Trophoblast cell (in vitro differentiated cells and primary cell): ENCODE results near the gene NPHP4.

Experiments used
- DNase-seq, 2 donors: peaks; one replicate each; pipeline ENCODE4 v3.0.0-alpha.2; 2016
- H2AFZ ChIP-seq: 2 replicates; pipeline ENCODE4 v1.6.1; 2013; ENCODE audit warnings: low read length, moderate library complexity, mild to moderate bottlenecking; ENCODE audit not compliant: insufficient read depth, poor library complexity
- H2AK5ac ChIP-seq: 2 replicates; pipeline ENCODE4 v1.6.1; 2013; ENCODE audit warnings: mild to moderate bottlenecking, low read length
- H2BK120ac ChIP-seq: 2 replicates; pipeline ENCODE4 v1.6.1; 2013; ENCODE audit warnings: low read length, mild to moderate bottlenecking, moderate library complexity; ENCODE audit not compliant: insufficient read depth, poor library complexity
- H2BK12ac ChIP-seq: 2 replicates; pipeline ENCODE4 v1.6.1; 2013; ENCODE audit warnings: mild to moderate bottlenecking, low read length, moderate library complexity
- H2BK5ac ChIP-seq: 2 replicates; pipeline ENCODE4 v1.6.1; 2013; ENCODE audit warnings: low read length, low read depth, moderate library complexity, mild to moderate bottlenecking; ENCODE audit not compliant: poor library complexity
- H3K14ac ChIP-seq: 2 replicates; pipeline ENCODE4 v1.6.1; 2013; ENCODE audit warnings: mild to moderate bottlenecking, low read length
- H3K18ac ChIP-seq: 2 replicates; pipeline ENCODE4 v1.6.1; 2013; ENCODE audit warnings: mild to moderate bottlenecking, low read length
- H3K23ac ChIP-seq: 2 replicates; pipeline ENCODE4 v1.6.1; 2013; ENCODE audit warnings: low read length
- H3K27ac ChIP-seq: 2 replicates; pipeline ENCODE4 v1.5.1; 2013; ENCODE audit warnings: low read depth, mild to moderate bottlenecking, inconsistent platforms, low read length, moderate library complexity
- H3K27me3 ChIP-seq: 2 replicates; pipeline ENCODE4 v1.6.1; 2013; ENCODE audit warnings: inconsistent platforms, mild to moderate bottlenecking, low read length, moderate library complexity; ENCODE audit not compliant: insufficient read depth
- H3K36me3 ChIP-seq, 2 experiments: 1 replicate in 1 of 2; 2 replicates in 1 of 2; pipeline ENCODE4 v1.6.1; 2013; ENCODE audit warnings: low read length in 2 of 2, mild to moderate bottlenecking in 2 of 2, moderate library complexity in 1 of 2; ENCODE audit not compliant: insufficient read depth in 2 of 2, control insufficient read depth in 1 of 2
- H3K4ac ChIP-seq: 2 replicates; pipeline ENCODE4 v1.6.1; 2013; ENCODE audit warnings: low read depth, mild to moderate bottlenecking, low read length, moderate library complexity
- H3K4me1 ChIP-seq, 2 experiments: 1 replicate in 1 of 2; 2 replicates in 1 of 2; pipeline ENCODE4 v1.6.1; 2013; ENCODE audit warnings: low read length in 2 of 2, mild to moderate bottlenecking in 2 of 2, moderate library complexity in 1 of 2; ENCODE audit not compliant: insufficient read depth in 2 of 2, control insufficient read depth in 1 of 2
- H3K4me2 ChIP-seq: 2 replicates; pipeline ENCODE4 v1.6.1; 2013; ENCODE audit warnings: inconsistent platforms, mild to moderate bottlenecking, low read length, moderate library complexity
- H3K4me3 ChIP-seq: 2 replicates; pipeline ENCODE4 v1.5.1; 2013; ENCODE audit warnings: mild to moderate bottlenecking, low read depth, low read length, inconsistent platforms
- H3K79me1 ChIP-seq: one replicate; pipeline ENCODE4 v1.6.1; 2013; ENCODE audit warnings: low read length
- H3K79me2 ChIP-seq: 2 replicates; pipeline ENCODE4 v1.6.1; 2013; ENCODE audit warnings: low read length, mild to moderate bottlenecking; ENCODE audit not compliant: control insufficient read depth, insufficient read depth, poor library complexity
- H3K9ac ChIP-seq: 2 replicates; pipeline ENCODE4 v1.6.1; 2013; ENCODE audit warnings: mild to moderate bottlenecking, low read length
- H3K9me3 ChIP-seq: 2 replicates; pipeline ENCODE4 v1.6.1; 2013; ENCODE audit warnings: low read depth, mild to moderate bottlenecking, control low read depth, inconsistent platforms, low read length; ENCODE audit not compliant: insufficient read depth
- H4K12ac ChIP-seq: 2 replicates; pipeline ENCODE4 v1.6.1; 2013; ENCODE audit warnings: low read depth, mild to moderate bottlenecking, low read length, moderate library complexity
- H4K8ac ChIP-seq: 2 replicates; pipeline ENCODE4 v1.6.1; 2013; ENCODE audit warnings: low read depth, mild to moderate bottlenecking, low read length, moderate library complexity
- H4K91ac ChIP-seq: one replicate; pipeline ENCODE4 v1.6.1; 2013; ENCODE audit warnings: low read depth, mild to moderate bottlenecking, low read length, moderate library complexity
- WGBS: extraction: QIAGEN DNeasy Blood & Tissue Kit; methylation state at CpG from one replicate; pipeline ENCODE4 v1.1.7; 2013; ENCODE audit warnings: missing lambda C conversion rate; ENCODE audit not compliant: insufficient read length, insufficient coverage; ENCODE audit errors: extremely low coverage; 5-methylcytosine and 5-hydroxymethylcytosine counted together

NPHP4 gene

DNA sequence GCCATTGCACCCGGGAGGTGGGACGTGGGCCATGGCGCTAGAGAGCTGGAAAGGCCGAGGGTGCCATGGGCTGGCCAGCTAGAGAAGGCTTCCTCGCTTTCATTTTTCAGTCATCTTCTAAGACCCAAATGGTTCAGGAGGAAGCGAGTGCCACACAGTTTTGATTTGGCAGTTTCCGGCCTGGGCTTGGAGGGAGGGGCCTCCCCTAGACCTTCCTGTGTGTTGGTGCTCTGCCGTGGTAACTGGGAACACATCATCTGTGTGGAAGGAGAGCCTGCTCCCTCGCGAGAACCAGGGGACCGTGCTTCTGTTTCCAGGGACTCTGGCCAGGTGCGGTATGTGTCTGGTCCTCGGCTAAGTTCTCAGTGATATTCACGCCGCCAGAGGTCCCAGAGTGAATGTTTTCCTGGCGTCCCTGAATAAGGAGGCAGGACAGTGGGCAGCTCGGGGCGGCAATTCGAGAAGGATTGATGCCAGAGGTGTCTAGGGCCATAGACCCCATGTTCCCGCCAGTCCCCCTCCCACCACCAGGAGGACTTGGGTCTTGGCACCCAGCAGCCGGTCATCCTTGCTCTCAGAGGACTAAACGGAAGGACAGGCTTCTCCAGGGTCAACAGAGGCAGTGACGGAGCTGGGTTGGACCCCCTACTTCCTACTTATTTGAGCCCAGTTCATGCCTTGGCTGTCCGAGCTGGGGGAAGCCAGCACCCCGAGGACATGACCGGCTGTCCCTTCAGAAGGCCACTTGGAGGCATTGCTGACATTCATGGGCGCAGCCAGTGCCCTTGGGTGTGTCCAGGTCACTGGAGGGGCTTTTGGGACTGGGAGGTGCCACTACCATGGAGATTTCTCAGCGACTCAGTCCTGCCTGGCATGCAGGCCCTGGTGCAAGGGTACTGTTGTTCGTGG is 2.7 kb upstream of the NPHP4 start:
- Histone ChIP-seq H3K36me3 (no peaks in the 10 kb centered on the region), H3K4me3 (no peak overlapping the region), H3K27me3 (peaks cover 25% of the 10 kb centered on the region), H3K79me1 (peaks cover 4% of the 10 kb centered on the region), H2AFZ (no peak overlapping the region), H3K23ac (no peak overlapping the region), H3K18ac (no peak overlapping the region), H3K9me3 (peaks cover 2% of the 10 kb centered on the region), H4K91ac (no peak overlapping the region), H4K8ac (no peak overlapping the region), H3K4me2 (no peak overlapping the region), H3K27ac (no peak overlapping the region), H3K4me1 (peaks cover 7 to 12% of the 10 kb centered on the region in 2 experiments), H2BK120ac (no peak overlapping the region), H3K4ac (no peak overlapping the region), H3K9ac (no peak overlapping the region), H3K14ac (no peak overlapping the region), H2BK5ac (no peak overlapping the region), H2BK12ac (no peak overlapping the region), H4K12ac (no peak overlapping the region), H3K79me2 (peaks cover 5% of the 10 kb centered on the region), H2AK5ac (no peak overlapping the region)
- DNase-seq, result no peak
- WGBS, result no CpG with 5 or more reads among the region's 29 CpGs

DNA sequence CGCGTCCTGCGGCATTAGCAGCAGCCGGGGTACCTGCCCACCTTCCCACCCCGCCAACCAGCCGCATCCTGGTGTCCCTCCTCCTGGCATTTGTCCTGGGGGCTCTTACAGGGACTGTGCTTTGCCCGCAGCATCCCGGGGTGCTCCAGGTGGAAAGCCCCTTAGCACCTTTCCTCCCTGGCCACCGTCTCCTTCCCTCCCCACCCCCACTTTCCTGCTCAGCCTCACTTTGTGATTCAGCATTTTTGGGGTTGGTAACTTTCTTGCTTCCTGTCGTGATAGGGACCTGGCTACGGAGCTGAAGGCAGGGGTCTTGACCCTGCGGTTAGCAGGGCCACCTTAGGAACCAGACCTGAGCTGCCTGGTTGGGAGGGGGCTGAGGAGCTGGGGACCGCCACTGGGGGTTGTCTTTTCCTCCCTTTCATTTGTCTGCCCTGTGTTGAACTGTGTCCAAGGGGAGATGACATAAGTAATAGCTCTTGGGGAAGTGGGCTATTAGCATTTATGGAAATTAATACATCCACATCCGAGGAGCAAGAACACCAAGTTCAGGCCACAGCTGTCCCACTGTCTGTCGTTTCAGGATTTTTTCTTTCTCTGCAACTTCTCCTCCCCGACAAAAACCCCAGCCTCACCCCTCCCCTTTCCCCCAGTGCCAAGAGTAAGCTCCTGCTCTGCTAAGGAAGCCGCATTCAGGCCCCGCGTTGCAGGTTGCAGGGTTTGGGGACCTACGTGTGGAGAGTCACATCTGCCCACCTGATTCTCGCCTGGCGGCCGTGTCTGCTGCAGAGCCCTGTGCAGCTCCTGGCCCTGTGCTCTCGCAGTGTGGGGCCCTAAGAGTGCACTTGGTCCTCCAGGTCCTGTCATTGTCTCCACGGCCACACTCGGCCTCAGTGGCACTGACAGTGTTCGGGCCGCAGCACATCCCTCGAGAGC is 1.6 kb upstream of the NPHP4 start:
- no peak overlapping the region for H3K9ac ChIP-seq
- peak overlapping the region; percentile 76 for H3K4me2 ChIP-seq
- H2BK12ac ChIP-seq, result no peak overlapping the region
- no peak overlapping the region for H3K27ac ChIP-seq
- no peaks in the 10 kb centered on the region for H3K9me3 ChIP-seq
- H4K8ac ChIP-seq, result no peak overlapping the region
- H3K4me3 ChIP-seq, result no peak overlapping the region
- H3K27me3 ChIP-seq, result peaks cover 25% of the 10 kb centered on the region
- H3K23ac ChIP-seq, result no peak overlapping the region
- H2BK120ac ChIP-seq, result no peak overlapping the region
- no peak for DNase-seq
- no peak overlapping the region for H3K18ac ChIP-seq
- WGBS, result no CpG with 5 or more reads among the region's 29 CpGs
- H3K4me1 ChIP-seq, result peaks cover 7 to 12% of the 10 kb centered on the region in 2 experiments
- no peak overlapping the region for H2AK5ac ChIP-seq
- peaks cover 4% of the 10 kb centered on the region for H3K79me1 ChIP-seq
- no peak overlapping the region for H4K12ac ChIP-seq
- no peak overlapping the region for H2AFZ ChIP-seq
- H3K4ac ChIP-seq, result no peak overlapping the region
- no peak overlapping the region for H2BK5ac ChIP-seq
- H3K36me3 ChIP-seq, result no peaks in the 10 kb centered on the region
- H3K79me2 ChIP-seq, result peaks cover 5% of the 10 kb centered on the region
- H3K14ac ChIP-seq, result no peak overlapping the region
- no peak overlapping the region for H4K91ac ChIP-seq

DNA sequence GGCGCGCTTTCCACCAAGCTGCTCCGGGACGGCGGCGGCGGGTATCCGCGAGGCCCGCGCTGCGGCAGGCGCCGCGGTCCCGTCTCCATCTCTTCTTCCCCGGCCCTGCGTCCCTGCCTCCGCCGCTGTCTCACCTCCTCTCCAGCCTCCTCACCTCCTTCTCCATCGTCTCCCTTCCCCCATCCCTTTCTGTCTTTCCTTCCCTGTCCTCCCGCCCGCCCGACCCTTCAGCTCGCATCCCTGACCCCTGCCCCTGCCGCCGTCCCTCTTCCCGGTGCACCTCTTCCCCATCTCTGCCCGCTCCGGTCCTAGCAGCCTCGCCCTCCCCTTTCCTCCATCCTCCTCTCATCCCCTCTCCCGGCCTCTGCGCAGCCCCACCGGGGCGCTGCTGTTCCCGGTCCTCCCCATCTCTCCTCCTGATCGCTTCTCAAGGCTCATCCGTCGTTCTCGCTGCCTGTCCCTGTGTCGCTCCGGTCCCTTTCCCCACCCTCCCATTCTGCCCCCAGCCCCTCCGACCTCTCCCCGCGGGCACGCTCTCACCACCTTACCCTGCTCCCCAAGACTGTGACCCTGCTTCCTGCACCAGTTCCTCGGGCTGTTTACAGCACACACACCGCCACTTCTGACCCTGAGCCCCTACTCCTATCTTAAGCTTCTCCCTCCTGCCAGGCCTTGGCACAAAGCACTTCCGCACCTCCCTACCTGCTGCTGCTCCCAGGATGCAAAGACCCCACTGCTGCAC is 760 bp upstream of the NPHP4 start:
- WGBS, result no CpG with 5 or more reads among the region's 49 CpGs
- peaks cover 25% of the 10 kb centered on the region for H3K27me3 ChIP-seq
- peaks cover 4% of the 10 kb centered on the region for H3K79me1 ChIP-seq
- H3K18ac ChIP-seq, result no peak overlapping the region
- no peak overlapping the region for H4K91ac ChIP-seq
- H3K36me3 ChIP-seq, result no peaks in the 10 kb centered on the region
- H2BK12ac ChIP-seq, result no peak overlapping the region
- H2AK5ac ChIP-seq, result no peak overlapping the region
- H2AFZ ChIP-seq, result peak overlapping the region; percentile 70
- peak overlapping the region; percentile 76 for H3K4me2 ChIP-seq
- peak overlapping the region; percentile 61 for H3K4me3 ChIP-seq
- H3K4ac ChIP-seq, result no peak overlapping the region
- H2BK5ac ChIP-seq, result no peak overlapping the region
- H3K9me3 ChIP-seq, result no peaks in the 10 kb centered on the region
- peaks cover 7 to 12% of the 10 kb centered on the region in 2 experiments for H3K4me1 ChIP-seq
- no peak overlapping the region for H3K27ac ChIP-seq
- H3K79me2 ChIP-seq, result peaks cover 5% of the 10 kb centered on the region
- H4K8ac ChIP-seq, result peak overlapping the region; percentile 57
- no peak for DNase-seq
- H4K12ac ChIP-seq, result no peak overlapping the region
- no peak overlapping the region for H3K23ac ChIP-seq
- H3K9ac ChIP-seq, result no peak overlapping the region
- H3K14ac ChIP-seq, result no peak overlapping the region
- no peak overlapping the region for H2BK120ac ChIP-seq
